Upper lobe of left lung (tissue), 4 donors: ENCODE measurements around the gene ZNF30.

ENCODE experiments used
- EP300 ChIP-seq, 4 donors: sonication (generic); formaldehyde crosslinking; IDR thresholded peaks; one replicate each; pipeline ENCODE4 v1.5.1; 2017; ENCODE audit warnings: antibody characterized with exemption in 4 of 4, control low read depth in 2 of 4
- POLR2A ChIP-seq, 4 donors: fragments of 450-650 bp; IDR thresholded peaks; one replicate each; pipeline ENCODE4 v1.5.1; 2016 to 2017; ENCODE audit warnings: antibody characterized with exemption in 4 of 4, mild to moderate bottlenecking in 2 of 4
- POLR2AphosphoS5 ChIP-seq, 2 donors: sonication (generic); formaldehyde crosslinking; IDR thresholded peaks; one replicate each; pipeline ENCODE4 v1.5.1; 2017; ENCODE audit warnings: antibody characterized with exemption in 2 of 2
- TF ChIP-seq, protein P1 (sequence below), 6 experiments: fragments of 450-650 bp in 4 of 6; fragments of 200-600 bp in 2 of 6; sonication (generic) in 2 of 6; IDR thresholded peaks; one replicate each; pipeline ENCODE4 v1.5.1; 2016 to 2019; ENCODE audit warnings: antibody characterized with exemption in 6 of 6

DNA sequence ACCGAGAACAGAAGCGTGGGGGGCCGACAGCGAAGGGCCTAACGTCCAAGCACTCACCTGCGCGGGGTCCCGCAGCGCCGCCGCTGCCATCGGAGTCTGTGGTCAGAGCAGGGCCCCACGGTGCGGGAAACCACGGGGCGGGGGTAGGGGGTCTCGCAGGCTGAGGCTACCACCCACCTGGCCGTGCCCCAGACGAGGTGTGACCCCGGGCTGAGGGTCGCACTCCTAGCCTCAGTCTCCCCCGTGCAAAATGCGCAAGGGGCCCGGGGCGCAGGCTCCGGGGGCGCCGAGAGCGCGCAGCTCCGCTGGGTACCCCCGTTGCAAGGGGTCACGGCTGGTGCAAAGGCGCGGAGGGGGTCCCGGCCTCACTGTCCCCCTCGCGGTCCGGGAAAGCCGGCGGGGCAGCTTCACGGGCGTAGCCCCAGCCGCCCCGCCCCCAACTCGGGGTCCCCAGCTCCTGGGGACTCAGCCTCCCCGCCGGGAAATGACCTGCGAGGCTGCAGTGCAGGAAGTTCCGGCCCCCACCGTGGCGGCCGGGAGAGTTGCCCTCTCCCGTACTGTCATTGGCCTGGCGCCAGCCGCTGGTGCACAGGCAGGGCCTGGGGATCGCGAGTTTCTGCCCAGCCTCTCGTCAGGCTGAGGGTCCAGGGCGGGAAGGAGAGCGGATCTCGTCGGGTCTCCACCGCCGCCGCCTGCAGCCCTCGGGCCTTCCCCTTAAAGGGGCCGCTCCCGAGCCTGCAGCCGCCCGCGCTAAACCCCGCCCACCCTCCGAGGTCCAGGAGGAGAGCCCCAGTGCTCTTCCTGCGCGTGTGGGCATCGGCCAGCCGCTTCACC, 37.1 kb downstream of the ZNF30 start, which contains the start of gene ZNF792:
- TF ChIP-seq POLR2A (IDR thresholded peaks at IDR 0.05), result peak in 1 of 4 donors; percentile 36
- peak; percentile 67 to 78 for TF ChIP-seq POLR2AphosphoS5 (IDR thresholded peaks at IDR 0.05)
- peak in 3 of 4 donors; percentile 65 to 73 (median 72) for TF ChIP-seq EP300 (IDR thresholded peaks at IDR 0.05)
- TF ChIP-seq, protein P1, sequence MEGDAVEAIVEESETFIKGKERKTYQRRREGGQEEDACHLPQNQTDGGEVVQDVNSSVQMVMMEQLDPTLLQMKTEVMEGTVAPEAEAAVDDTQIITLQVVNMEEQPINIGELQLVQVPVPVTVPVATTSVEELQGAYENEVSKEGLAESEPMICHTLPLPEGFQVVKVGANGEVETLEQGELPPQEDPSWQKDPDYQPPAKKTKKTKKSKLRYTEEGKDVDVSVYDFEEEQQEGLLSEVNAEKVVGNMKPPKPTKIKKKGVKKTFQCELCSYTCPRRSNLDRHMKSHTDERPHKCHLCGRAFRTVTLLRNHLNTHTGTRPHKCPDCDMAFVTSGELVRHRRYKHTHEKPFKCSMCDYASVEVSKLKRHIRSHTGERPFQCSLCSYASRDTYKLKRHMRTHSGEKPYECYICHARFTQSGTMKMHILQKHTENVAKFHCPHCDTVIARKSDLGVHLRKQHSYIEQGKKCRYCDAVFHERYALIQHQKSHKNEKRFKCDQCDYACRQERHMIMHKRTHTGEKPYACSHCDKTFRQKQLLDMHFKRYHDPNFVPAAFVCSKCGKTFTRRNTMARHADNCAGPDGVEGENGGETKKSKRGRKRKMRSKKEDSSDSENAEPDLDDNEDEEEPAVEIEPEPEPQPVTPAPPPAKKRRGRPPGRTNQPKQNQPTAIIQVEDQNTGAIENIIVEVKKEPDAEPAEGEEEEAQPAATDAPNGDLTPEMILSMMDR (IDR thresholded peaks at IDR 0.05), result peak in 2 of 6 experiments; percentile 16 to 35
